ENCODE measurements around the gene EPHB6.
A peak's percentile ranks its signal among the peaks of the same experiment; 100 is the strongest.

DNA sequence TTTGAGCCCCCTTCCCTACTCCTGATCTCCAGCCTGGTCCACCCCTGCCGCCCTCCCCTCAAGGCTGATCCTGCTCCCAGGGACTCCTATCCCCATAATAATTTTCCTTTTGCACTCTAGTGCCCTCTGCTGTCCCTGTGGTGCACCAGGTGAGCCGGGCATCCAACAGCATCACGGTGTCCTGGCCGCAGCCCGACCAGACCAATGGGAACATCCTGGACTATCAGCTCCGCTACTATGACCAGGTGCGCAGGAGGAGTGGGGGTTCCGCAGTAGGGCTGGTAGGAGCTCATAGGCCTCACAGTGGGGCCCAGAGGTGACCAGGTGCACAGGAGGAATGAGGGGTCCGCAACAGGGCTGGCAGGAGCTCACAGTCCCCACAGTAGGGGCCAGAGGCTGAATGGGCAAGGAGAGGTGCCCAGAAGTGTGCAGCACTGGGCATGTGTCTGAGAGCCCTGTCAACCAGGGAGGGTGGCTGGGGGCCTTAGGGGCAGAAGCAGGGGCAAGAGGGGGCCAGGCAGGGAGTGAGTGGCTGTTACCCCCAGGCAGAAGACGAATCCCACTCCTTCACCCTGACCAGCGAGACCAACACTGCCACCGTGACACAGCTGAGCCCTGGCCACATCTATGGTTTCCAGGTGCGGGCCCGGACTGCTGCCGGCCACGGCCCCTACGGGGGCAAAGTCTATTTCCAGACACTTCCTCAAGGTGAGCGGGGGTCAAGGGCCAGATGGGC is 11.7 kb downstream of the EPHB6 start:
- TF ChIP-seq, protein P1, sequence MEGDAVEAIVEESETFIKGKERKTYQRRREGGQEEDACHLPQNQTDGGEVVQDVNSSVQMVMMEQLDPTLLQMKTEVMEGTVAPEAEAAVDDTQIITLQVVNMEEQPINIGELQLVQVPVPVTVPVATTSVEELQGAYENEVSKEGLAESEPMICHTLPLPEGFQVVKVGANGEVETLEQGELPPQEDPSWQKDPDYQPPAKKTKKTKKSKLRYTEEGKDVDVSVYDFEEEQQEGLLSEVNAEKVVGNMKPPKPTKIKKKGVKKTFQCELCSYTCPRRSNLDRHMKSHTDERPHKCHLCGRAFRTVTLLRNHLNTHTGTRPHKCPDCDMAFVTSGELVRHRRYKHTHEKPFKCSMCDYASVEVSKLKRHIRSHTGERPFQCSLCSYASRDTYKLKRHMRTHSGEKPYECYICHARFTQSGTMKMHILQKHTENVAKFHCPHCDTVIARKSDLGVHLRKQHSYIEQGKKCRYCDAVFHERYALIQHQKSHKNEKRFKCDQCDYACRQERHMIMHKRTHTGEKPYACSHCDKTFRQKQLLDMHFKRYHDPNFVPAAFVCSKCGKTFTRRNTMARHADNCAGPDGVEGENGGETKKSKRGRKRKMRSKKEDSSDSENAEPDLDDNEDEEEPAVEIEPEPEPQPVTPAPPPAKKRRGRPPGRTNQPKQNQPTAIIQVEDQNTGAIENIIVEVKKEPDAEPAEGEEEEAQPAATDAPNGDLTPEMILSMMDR (IDR thresholded peaks at IDR 0.05): peak; percentile 93
- TF ChIP-seq ZFX (IDR thresholded peaks at IDR 0.05; ENCODE audit: borderline replicate concordance): no peak
